Renal cortex interstitium (tissue), 11 donors: Measurements from ENCODE around the gene CACNA1F. TPM values are rescaled to one million over a fixed set of nuclear protein-coding genes. Genes with fewer than 3 reads are reported as not detected.
"Not testable (repeated sequence)": the region's sequence is repeated elsewhere in the genome, so short reads cannot be mapped to it uniquely, and the experiment has no call there.

Experiments
- DNase-seq, 11 donors: peaks; one replicate each; pipeline ENCODE4 v3.0.0-alpha.2; 2013; ENCODE audit warnings: low read depth in 9 of 11, low spot score in 4 of 11; ENCODE audit errors: extremely low read depth in 1 of 11
- polyA plus RNA-seq, 3 donors: library from polyadenylated mRNA; unstranded; fragments of 120-200 nt; gene quantifications; one replicate each; pipeline ENCODE4 v1.2.1, GENCODE V29; 2013; ENCODE audit not compliant: insufficient read length in 3 of 3

CACNA1F gene
- polyA plus RNA-seq, 3 donors: 0.09 to 0.29 (median 0.25) TPM

DNA sequence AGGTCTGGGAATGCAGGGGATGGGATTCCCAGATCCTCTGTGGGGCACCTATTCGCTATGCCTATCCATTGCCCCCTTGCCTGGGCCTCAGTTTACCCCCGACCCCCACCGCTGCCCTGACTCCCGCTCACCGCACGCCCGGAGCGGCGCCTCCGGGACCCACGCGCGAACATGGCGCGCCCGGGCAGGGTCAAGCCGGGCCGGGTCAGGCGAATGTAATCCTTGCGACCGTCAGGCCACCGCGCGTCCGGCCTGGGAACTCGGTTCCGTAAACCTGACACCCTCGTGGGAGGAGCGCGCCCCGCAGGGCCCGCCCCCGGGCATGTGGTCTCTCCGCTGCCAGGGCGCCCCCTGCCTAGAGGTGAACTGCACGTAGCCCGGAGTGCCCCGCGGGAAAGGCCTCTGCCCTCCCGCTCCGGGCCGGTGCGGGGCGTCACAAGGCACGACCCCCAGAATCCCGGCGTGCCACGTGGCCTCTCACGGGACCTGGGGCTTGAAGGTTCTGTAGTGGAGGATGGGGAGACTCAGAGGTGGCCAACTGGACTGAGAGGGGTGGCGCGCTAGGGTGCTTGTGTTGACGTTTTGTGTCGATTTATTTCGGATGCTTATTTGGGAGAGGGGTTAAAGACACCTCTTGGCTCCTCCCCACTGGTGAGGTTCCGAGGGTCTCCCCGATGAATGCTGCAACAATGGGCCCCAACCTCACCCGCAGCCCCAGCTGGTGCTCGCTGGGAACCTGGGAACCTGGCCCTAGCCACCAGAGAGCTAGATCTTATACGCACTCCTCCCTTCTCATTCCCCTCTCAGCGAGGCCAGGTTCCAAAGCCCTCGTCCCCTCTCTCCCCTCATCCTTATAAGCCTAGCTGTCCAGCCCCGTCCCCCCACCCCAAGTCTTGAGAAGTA is 46.8 kb downstream of the CACNA1F start, which contains the start of gene PRICKLE3:
PRICKLE3 (minus strand) TSS at position 249 of the 903 bp plus-strand sequence; CDS start at position 173, 76 bp downstream.
- DNase-seq: no peak

DNA sequence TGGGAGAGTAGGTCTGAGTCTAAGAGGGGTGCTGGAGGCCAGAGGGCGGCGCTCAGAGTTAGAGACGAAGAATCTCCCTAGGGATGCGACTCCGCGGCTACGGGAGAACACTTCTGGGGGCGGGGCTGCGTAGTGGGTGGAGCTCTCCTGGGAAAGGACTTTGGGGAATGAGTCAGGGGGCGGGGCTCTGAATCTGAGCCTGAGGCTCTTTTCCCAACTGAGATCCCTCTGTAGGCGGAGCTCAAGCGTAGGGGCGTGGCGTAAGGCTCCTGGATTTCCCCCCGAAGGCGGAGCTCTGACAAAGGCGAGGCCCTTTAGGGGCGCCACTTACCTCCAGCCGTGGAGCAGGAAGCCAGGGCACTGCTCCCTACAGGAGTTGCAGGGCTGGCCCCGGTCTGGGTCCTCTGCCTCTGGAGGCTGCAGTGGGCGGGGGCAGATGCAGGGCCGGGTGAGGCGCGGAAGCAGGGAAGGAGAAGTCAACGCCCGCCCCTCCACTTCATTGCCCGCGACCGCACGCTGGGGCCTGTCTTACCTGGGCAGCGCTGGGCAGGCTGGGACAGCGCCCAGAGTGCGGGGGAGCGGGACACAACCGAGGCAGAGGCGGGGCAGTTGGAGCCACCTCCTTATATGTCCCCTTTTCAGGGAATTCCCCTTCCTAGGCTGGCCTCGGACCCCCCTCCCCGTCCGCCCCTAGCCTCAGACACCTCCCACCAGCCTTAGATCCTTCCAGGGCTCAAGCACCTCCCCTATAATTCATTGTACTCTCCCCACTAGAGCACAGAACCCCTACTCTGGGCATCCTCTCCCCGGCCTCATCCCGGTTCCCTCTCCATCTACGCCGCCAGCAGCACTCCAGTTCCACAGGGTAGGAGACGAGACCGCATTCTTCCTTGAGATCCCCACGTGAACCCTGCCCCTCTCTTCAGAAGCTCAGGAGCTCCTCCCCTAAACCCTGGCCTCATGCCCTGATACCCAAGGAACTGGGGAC is 48.6 kb downstream of the CACNA1F start:
- DNase-seq: peak in 8 of 11 donors; percentile 67 to 84 (median 78)

DNA sequence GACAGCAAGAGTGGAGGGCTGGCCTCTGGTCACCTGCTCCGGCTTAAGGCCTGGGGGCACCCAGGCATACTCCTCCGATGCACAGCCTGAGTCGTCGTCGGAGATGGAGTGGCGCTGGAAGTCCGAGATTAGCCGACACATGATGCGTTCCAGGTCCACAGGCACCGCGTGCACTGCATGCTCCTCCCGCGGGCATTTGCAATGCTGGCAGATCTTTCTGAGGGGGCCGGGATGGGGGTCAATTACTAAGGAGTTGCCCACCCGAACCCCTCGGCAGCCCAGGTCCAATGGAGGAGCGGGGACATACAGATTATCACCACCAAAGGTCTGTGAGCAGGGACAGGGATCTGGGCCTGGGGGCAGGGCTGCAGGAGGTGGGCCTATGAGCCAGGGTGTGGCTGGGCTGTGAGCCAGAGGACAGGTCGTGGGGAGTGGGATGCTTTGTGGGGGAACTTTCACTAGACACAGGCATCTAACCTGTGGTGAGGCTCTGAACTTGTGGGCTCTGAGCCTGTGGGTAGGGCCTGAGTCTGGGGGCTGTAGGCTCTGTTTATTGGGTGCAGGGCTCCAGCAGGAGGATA is 49.3 kb downstream of the CACNA1F start:
- no peak for DNase-seq

DNA sequence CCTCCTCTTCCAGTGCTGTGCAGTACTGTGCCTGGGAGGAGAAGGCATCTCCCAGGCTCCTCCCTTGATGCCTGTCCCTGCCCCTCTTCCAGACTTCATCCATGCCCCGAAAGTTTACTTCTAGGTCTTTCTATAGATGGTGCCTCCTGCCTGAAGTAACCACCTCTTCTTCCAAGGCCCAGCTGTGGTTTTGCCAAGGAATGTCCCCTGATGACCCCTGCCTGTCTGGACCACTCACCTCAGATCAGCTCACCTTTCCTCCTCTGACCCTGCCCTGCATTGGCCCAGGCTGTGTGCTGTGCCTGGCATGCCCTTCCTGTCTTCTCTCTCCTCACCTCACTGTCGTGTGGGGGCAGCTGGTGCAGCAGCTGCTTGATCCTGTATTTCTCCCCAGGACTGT is 53.8 kb downstream of the CACNA1F start:
- DNase-seq: no peak

DNA sequence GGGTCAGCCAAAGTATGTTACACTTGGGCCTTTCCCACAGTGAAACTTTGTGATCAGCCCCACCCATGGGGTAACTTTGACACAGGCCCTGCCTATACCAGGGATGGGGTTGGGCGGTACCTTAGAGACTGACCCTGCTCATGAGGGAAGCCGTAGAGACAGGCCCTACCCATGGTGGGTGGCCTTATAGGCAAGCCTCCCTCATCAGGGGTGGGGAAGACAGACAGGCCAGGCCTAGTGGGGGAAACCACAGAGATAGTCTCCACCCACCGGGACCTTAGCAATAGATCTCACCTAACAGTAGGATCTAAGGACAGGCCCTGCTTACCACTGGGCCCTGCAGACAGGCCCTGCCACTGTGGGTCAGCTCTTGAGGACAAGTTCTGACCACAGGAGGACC is 54.6 kb downstream of the CACNA1F start:
- DNase-seq: no peak

DNA sequence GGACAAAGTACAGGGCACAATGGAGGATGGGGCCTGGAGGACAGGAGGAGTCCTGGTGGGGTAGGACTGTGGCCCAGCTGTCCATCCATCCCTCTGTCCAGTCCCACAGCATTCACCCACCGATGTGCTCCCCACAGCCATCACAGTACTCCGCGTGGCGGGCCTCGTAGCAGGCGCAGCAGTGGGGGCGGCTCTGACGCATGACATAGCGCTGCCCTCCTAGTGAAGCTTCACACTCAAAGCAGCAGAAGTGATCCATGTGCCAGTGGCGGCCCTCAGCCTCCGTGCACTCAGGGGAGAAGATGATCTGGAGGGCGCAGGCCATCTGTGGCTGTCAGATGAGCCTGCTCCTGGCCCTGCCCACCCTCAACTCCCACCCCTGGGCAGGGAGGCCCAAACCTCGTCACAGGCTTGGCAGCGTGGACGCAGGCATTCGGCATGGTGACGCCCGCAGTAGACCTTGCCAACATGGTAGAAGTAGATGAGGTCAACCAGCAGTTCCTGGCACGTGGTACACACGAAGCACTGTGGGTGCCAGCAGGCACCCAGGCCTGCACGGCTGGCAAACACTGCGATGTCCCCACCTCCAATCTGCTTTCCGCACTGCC is 55.2 kb downstream of the CACNA1F start:
- DNase-seq: no peak

DNA sequence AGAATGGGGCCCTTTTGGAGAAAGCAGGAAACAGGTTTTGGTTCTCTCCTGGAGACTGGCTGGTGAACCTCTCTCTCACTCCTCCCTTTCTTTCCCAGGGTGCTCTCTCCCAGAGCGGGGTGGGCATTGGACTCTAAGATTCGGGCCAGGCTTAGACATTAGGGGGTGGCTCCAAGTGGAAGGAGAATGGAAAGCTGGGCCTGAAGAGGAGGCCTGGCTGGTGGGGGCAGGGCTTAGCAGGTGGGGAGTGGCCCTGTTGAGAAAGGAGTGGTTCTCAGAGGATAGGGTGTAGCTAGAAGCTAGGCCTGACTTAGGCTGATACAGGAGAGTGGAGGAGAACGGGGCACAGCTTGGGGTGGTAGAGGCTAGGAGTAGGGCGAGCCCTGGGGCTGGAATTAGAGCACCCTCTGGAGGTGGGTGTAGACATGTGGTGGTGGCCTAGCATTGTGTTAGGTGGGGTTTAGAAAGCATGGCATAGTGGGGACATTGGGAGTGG is 55.8 kb downstream of the CACNA1F start:
- DNase-seq: no peak

DNA sequence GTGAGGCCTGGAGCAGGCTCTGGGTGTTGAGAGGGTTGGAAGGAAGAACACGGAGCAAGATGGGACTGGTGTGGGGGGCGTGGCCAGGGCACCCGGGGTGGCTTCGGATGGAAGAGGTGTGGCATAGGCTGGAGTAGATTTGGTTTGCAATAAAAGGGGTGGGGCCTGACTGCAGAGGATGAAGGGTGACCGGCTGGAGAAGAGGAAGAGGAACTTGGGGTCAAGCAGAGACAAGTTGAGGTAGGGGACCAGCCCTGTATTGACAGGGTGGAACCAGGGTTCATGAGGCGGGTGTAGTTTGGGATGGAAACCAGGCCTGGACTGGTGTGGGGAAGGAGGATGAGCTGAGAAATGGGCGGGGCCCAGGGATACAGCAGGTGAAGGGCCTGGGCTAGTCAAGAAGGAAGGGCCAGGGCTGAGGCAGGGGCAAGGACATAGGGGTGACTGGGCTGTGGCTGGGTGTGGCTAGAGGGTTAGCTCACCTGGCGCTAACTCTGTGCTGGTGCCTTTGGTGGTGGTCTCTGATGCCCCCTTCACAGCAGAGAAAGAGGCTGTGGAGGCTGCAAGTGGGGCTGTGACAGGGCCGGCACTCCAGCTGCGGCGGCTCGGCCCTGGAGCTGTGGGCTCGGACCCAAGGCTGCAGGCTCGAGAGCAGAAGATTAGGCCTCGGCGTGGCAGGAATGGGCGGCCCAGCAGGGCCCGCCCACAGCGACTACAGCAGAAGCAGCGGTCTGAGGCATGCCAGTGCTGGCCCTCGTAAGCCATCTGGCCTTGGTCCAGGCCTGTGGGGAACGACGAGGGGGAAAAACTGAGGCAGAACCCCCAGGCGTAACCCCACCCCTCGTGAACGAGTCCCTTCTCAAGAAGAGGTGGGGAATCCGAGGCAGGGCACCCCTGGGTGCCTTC is 56.5 kb downstream of the CACNA1F start:
- DNase-seq: no peak

DNA sequence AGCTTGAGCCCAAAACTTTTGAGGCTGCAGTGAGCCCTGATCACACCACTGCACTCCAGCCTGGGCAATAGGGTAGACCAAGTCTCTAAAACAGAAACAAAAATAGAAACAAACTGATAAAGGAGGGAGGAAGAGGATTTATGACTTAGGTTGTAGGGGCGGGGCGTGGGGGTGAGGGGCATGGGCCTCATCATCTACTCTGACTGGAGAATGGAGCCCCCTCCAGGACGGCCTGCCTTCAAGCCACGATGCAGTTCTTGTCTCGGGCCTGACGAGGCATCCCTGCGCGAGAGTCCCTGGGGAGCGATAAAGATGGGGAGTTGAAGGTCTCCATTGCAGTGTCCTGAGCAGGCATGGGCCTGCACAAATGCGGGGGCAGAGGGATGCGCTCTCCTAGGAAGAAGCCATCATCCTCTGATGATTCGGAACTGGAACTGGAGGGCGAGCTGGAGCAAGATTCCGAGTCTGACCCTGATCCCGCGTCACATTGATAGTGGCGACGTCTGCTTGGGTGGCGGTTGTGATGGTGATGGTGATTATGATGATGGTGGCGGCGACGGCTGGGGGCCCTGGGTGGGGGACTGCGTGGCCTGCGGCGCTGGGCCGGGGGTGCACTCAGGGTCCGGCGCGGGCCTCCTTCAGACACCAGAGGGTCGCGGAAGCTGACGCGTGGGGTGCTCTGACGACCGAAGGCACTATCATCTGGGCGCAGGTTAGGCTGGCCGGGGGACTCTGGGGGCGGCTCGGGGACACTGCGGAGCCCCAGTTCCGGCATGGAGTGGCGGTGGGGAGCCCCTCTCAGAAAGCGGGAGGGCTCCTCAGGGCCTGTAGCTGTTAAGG is 57.5 kb downstream of the CACNA1F start:
- DNase-seq: no peak

DNA sequence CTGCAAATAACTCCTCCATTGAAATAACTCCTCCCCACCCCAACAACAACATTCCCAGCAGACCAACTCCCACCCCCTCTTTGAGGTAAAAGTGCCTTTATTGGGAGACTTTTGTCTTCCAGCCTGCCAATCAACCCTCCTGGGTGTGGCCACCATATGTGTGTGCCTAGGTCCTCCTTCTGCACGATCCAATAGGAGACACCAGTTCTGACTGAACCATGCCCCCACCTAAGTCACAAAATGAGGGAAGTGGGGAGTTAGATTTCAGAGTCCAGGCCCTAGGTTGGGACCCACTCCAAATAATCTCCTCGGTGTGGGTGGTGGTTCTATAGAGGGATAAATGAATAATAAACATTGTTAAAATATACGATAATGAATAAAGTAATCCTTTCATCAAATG is 58.4 kb downstream of the CACNA1F start:
- no peak for DNase-seq

DNA sequence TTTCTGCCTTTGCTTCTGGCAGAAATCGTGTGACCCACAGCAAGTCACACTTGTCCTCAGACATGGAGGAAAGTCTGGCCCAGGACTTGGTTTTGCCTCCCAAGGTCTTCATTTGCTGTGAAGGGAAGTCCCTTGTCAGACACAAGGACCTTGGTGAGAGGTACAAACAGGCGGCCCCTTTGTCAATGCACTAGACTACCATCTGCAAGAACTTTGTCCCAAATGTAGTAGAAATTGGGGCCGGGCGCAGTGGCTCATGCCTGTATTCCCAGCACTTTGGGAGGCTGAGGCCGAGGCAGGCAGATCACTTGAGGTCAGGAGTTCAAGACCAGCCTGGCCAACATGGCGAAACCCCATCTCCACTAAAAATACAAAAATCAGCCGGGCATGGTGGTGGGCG is 59.6 kb downstream of the CACNA1F start:
- not testable (repeated sequence) for DNase-seq

DNA sequence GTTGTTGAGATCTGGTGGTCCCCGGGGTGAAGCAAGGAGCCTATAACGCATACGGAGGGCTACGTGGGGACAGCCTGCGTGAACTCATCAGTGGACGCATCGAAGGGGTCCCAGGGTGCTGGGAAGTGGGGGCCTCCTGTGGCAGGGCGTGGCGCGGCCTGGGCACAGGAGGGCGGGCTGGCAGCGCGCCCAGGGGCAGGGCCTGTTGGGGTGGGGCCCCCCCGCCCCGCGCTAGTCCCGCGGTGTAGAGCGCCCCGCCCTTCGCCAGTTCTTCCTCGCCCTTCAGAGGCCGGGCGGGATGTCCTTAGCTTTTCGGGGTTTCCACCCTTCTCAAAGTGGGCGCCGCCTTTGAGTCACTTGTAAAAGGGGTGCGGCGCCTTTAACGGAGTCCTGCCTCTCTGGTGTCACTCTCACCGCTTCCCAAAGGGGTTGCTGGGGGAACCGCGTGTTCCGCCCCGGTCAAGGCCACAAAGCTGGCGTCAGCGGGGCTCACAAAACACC is 60.8 kb downstream of the CACNA1F start:
- no peak for DNase-seq

DNA sequence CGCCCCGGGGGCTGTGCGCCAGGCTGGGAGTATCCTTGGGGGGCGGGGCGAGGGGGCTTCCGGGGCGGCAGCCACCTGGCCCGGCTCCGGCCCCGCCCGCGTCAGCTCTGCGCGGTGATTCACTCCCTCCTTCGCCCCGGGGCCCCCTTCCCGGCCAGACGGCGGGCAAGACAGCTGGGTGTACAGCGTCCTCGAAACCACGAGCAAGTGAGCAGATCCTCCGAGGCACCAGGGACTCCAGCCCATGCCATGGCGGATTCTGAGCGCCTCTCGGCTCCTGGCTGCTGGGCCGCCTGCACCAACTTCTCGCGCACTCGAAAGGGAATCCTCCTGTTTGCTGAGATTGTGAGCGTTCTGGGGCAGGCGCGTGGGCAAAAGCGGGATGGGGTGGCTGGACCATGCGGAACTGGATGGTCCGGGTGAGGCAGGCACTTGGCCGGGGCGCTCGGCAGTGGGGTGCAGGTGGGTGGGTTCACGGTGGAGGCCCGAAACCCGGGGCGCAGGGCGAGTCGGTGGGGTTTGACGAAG is 61.3 kb downstream of the CACNA1F start, which contains the start of gene PLP2:
PLP2 (plus strand) TSS at position 147 of the 528 bp plus-strand sequence; CDS start at position 250, 103 bp downstream.
- DNase-seq: no peak

DNA sequence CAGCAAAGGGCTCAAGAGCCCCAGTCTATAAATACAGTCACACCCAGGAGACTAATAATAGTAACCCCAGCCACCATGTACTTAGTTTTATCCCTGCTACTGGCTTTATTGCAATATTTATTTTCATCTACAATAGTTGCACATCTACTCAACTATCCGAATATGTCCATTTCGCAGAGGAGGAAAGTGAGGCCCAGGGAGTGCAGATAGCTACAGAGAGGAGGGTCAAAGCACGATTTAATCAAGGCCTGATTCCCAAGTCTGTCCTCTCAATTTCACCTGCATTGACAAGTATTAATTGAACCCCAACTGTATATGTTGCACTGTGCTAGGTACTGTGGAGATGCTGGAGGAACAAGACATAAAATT is 65.4 kb downstream of the CACNA1F start:
- DNase-seq: no peak

DNA sequence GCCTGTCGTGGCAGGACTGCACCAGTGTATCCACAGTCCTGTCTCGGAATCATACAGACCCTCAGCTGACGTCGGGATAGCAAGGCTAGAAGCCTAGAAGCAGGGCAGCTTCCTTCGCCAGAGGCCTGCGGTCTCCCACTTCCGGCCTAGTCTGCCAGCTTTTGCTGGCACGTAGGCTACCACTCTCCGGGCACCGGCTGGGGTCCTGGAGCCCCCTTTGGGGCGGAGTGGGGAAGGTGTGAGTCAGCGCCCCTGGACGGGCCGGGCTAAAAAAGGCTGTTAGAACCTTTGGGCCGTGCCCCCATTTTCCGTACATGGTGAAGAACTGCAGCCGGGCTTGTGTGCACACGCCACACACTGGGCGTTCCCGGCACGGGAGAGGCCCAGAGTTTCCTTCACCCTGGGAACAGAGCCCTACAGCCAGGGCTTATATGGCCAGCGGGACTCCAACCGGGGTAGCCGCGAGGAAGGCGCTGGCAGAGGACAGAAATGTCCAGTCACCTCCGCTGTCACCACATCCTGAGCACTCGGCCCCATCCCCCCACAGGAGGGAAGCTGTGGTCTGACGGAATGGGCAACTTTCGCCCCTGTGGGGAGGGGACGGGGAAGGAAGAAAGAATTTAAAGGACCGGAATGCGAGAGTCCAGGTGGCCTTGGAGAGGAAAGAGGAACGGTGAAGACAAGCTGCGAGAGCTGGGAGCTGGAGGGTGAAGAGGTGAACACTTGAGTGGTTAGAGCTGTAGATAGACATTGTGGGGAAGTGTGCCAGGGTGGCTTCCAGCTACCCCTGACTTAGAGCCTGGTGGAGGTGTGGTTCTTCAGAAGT is 66.0 kb downstream of the CACNA1F start:
- no peak for DNase-seq
